AG04450 (cell line): ENCODE data around the gene CLIP2. TPM values are rescaled to one million over a fixed set of nuclear protein-coding genes. Genes with fewer than 3 reads are reported as not detected.

Experiments used
- CTCF ChIA-PET: fragments of 300-600, 350-600 bp; formaldehyde crosslinking; extraction: SDS; loops from one replicate; lab custom pipeline; 2022; ENCODE audit warnings: antibody characterized with exemption, inconsistent platforms; lab: Charles Lee
- POLR2A ChIA-PET: fragments of 350-600 bp; formaldehyde crosslinking; extraction: SDS; loops from one replicate; lab custom pipeline; 2021; ENCODE audit warnings: antibody characterized with exemption, inconsistent platforms; lab: Yijun Ruan, JAX
- DNase-seq: peaks from one replicate; pipeline ENCODE4 v3.0.0-alpha.2; 2011; ENCODE audit warnings: low read depth, low spot score
- H3K27ac ChIP-seq: one replicate; pipeline ENCODE4 v1.5.1; 2012; ENCODE audit warnings: low read depth, low read length, control low read depth
- H3K27me3 ChIP-seq: one replicate; pipeline ENCODE4 v1.6.0; 2012; ENCODE audit warnings: low read length; ENCODE audit not compliant: control insufficient read depth, insufficient read depth
- H3K4me3 ChIP-seq: 2 replicates; pipeline ENCODE4 v1.5.1; 2011; ENCODE audit warnings: mild to moderate bottlenecking, low read depth, low read length, control low read depth
- H3K9me3 ChIP-seq: 2 replicates; pipeline ENCODE4 v1.5.1; 2012; ENCODE audit warnings: low read length; ENCODE audit not compliant: control insufficient read depth, insufficient read depth
- CTCF ChIP-seq: IDR thresholded peaks from 2 replicates; pipeline ENCODE4 v1.5.1; 2011; ENCODE audit warnings: low read depth, low read length, control low read depth, inconsistent platforms
- polyA plus RNA-seq: library from polyadenylated mRNA; depleted of rRNA; stranded (reverse); fragments of >200 nt; gene quantifications from 2 replicates; pipeline ENCODE4 v1.2.3, GENCODE V29; 2011

CLIP2 gene
- polyA plus RNA-seq, 1 experiment = 7.2 TPM

GRCh38 chr7:74403521-74404387 lies 114.5 kb downstream of the CLIP2 start:
- no peak for DNase-seq
- H3K9me3 ChIP-seq = no peaks in the 10 kb centered on the region; the same call in 1 of the 2 replicates
- ChIA-PET CTCF (interaction anchor here (0.5 to 2.0 kb wide), 3 partner anchors 10 to 197 kb away, joined by 3 to 8 read pairs (median 6); no protein-coding TSS in a partner anchor), POLR2A (interaction anchor here (0.6 kb wide), 1 partner anchor 65 kb away, joined by 5 read pairs; no protein-coding TSS in a partner anchor)
- H3K4me3 ChIP-seq = no peak overlapping the region
- no peaks in the 10 kb centered on the region for H3K27me3 ChIP-seq
- no peak overlapping the region for H3K27ac ChIP-seq
- no peak for TF ChIP-seq CTCF

GRCh38 chr7:74404388-74404700 lies 115.1 kb downstream of the CLIP2 start:
- Histone ChIP-seq H3K9me3 (no peaks in the 10 kb centered on the region; the same call in 1 of the 2 replicates), H3K27me3 (no peaks in the 10 kb centered on the region), H3K4me3 (no peak overlapping the region), H3K27ac (no peak overlapping the region)
- CTCF ChIA-PET = interaction anchor here (0.5 to 2.0 kb wide), 3 partner anchors 9 to 198 kb away, joined by 3 to 8 read pairs (median 6); no protein-coding TSS in a partner anchor
- TF ChIP-seq CTCF = no peak
- no peak for DNase-seq
- POLR2A ChIA-PET = no interaction called here

DNA sequence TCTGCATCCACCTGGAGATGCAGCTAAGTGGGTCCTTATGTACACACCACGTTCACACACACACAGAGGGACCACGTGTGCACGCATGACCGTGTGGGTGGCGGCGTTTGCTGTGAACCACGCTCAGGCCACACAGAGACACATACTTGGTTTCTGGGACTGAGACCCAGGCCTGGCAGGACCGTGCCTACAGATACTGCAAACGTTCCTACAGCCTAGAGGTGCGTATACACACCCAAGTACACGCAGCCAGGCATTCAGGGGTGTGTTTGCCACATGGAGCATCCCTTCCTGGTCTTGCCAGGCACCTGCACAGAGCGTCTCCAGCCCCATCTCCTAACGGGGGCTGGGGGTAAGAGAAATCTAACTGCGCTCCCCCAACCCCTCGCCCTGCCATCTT lies 115.5 kb downstream of the CLIP2 start:
- CTCF ChIA-PET = interaction anchor here (0.6 to 2.0 kb wide), 4 partner anchors 9 to 198 kb away, joined by 3 to 8 read pairs (median 4); no protein-coding TSS in a partner anchor

GRCh38 chr7:74405191-74405898 lies 116.1 kb downstream of the CLIP2 start:
- ChIA-PET POLR2A (no interaction called here), CTCF (interaction anchor here (0.6 to 2.0 kb wide), 9 partner anchors 8 to 1552 kb away, joined by 3 to 11 read pairs (median 5); no protein-coding TSS in a partner anchor)
- TF ChIP-seq CTCF = peak; percentile 33
- Histone ChIP-seq H3K27me3 (no peaks in the 10 kb centered on the region), H3K27ac (no peak overlapping the region), H3K4me3 (no peak overlapping the region), H3K9me3 (no peaks in the 10 kb centered on the region; the same call in 1 of the 2 replicates)
- no peak for DNase-seq

More for the DNA sequence above, 115.5 kb downstream of the CLIP2 start:
- H3K4me3 ChIP-seq = no peak overlapping the region
- no peak overlapping the region for H3K27ac ChIP-seq
- H3K9me3 ChIP-seq = no peaks in the 10 kb centered on the region; the same call in 1 of the 2 replicates
- POLR2A ChIA-PET = no interaction called here
- no peaks in the 10 kb centered on the region for H3K27me3 ChIP-seq
- no peak for TF ChIP-seq CTCF
- no peak for DNase-seq
